Measurements from ENCODE around the gene TEKT1. TPM values are rescaled to one million over a fixed set of nuclear protein-coding genes. Genes with fewer than 3 reads are reported as not detected.
A peak's percentile ranks its signal among the peaks of the same experiment; 100 is the strongest.

Gene TEKT1
- total RNA-seq, 1 experiment from 2014 or later, result not detected

DNA sequence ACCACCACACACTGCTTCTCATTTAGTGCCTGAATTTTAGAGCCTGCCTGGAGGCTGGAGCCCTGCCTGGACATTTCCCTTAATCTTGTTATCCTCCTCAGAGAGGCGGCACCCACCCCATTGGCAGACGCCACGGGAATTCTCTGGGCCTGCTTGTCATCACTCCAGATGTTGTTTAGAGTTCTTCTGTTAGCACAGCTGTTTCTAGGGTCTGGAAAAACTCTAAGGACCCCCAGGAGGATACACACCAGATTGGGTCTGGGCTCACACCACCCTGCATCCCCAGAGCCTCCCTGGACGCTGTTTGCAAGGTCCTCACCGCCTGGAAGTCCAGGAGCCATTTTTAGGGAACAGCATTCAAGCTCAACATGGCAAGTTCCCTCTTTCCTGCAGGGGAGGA lies 76.2 kb downstream of the TEKT1 start:
- Histone ChIP-seq H3K9me2 (replicated peaks; ENCODE audit: low read length) (no peaks in the 10 kb centered on the region), H3K27ac (ENCODE audit: low read length) (no peak overlapping the region), H3K9me3 (ENCODE audit: low read length) (no peaks in the 10 kb centered on the region), H3K4me1 (ENCODE audit: insufficient read depth, low read length) (peaks cover 21% of the 10 kb centered on the region), H3K27me3 (ENCODE audit: low read length) (no peaks in the 10 kb centered on the region), H3F3A (ENCODE audit: low read length, unreplicated experiment) (no peaks in the 10 kb centered on the region), H3K4me3 (ENCODE audit: low read length) (no peak overlapping the region), H3K79me2 (ENCODE audit: low read length) (no peaks in the 10 kb centered on the region), H3K36me3 (ENCODE audit: low read depth, low read length) (no peaks in the 10 kb centered on the region), H2AFZ (ENCODE audit: low read length) (no peak overlapping the region), H3K4me2 (ENCODE audit: low read length) (no peak overlapping the region), H4K20me1 (ENCODE audit: low read length) (no peaks in the 10 kb centered on the region), H3K9ac (ENCODE audit: low read length) (no peak overlapping the region)
- BruUV-seq (replicated peaks), result no TSS peak
- intact Hi-C loops (cut with micrococcal nuclease), result no loop called here
- ChIA-PET POLR2A (ENCODE audit: unreplicated experiment) (no interaction called here), CTCF (no interaction called here)
- ATAC-seq, result no peak
- no peak for TF ChIP-seq EZH2 (IDR thresholded peaks at IDR 0.05; ENCODE audit: low read length, unreplicated experiment)
- no peak for TF ChIP-seq EZH2phosphoT487 (IDR thresholded peaks at IDR 0.05; ENCODE audit: borderline replicate concordance, low read length)
- TF ChIP-seq, protein P1, sequence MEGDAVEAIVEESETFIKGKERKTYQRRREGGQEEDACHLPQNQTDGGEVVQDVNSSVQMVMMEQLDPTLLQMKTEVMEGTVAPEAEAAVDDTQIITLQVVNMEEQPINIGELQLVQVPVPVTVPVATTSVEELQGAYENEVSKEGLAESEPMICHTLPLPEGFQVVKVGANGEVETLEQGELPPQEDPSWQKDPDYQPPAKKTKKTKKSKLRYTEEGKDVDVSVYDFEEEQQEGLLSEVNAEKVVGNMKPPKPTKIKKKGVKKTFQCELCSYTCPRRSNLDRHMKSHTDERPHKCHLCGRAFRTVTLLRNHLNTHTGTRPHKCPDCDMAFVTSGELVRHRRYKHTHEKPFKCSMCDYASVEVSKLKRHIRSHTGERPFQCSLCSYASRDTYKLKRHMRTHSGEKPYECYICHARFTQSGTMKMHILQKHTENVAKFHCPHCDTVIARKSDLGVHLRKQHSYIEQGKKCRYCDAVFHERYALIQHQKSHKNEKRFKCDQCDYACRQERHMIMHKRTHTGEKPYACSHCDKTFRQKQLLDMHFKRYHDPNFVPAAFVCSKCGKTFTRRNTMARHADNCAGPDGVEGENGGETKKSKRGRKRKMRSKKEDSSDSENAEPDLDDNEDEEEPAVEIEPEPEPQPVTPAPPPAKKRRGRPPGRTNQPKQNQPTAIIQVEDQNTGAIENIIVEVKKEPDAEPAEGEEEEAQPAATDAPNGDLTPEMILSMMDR (conservative IDR thresholded peaks at IDR 0.05; ENCODE audit: low read depth, low read length), result no peak
- DNase-seq, result no peak

- no peak for TF ChIP-seq EZH2 (IDR thresholded peaks at IDR 0.05; ENCODE audit: low read length, unreplicated experiment)
- no peak for TF ChIP-seq EZH2phosphoT487 (IDR thresholded peaks at IDR 0.05; ENCODE audit: borderline replicate concordance, low read length)
- TF ChIP-seq, protein P1 (conservative IDR thresholded peaks at IDR 0.05; ENCODE audit: low read depth, low read length), result no peak
- peak overlapping the region; percentile 80 for H3K27ac ChIP-seq (ENCODE audit: low read length)
- no peaks in the 10 kb centered on the region for H3K9me2 ChIP-seq (replicated peaks; ENCODE audit: low read length)
- no peak overlapping the region for H3K4me3 ChIP-seq (ENCODE audit: low read length)
- no TSS peak for BruUV-seq (replicated peaks)
- H3K36me3 ChIP-seq (ENCODE audit: low read depth, low read length), result no peaks in the 10 kb centered on the region
- CTCF ChIA-PET, result no interaction called here
- no peaks in the 10 kb centered on the region for H3K27me3 ChIP-seq (ENCODE audit: low read length)
- no peak overlapping the region for H2AFZ ChIP-seq (ENCODE audit: low read length)
- H4K20me1 ChIP-seq (ENCODE audit: low read length), result no peaks in the 10 kb centered on the region
- H3K79me2 ChIP-seq (ENCODE audit: low read length), result no peaks in the 10 kb centered on the region
- DNase-seq, result no peak
- no peak overlapping the region; the same call in 1 of the 2 replicates for H3K9ac ChIP-seq (ENCODE audit: low read length)
- peaks cover 21% of the 10 kb centered on the region for H3K4me1 ChIP-seq (ENCODE audit: insufficient read depth, low read length)
- no peak for ATAC-seq
- POLR2A ChIA-PET (ENCODE audit: unreplicated experiment), result no interaction called here
- no peaks in the 10 kb centered on the region for H3F3A ChIP-seq (ENCODE audit: low read length, unreplicated experiment)
- no peak overlapping the region for H3K4me2 ChIP-seq (ENCODE audit: low read length)
- H3K9me3 ChIP-seq (ENCODE audit: low read length), result no peaks in the 10 kb centered on the region
- intact Hi-C loops (cut with micrococcal nuclease), result no loop called here
These were observed 78.0 kb downstream of the TEKT1 start for GRCh38 chr17:6753546-6753945.

DNA sequence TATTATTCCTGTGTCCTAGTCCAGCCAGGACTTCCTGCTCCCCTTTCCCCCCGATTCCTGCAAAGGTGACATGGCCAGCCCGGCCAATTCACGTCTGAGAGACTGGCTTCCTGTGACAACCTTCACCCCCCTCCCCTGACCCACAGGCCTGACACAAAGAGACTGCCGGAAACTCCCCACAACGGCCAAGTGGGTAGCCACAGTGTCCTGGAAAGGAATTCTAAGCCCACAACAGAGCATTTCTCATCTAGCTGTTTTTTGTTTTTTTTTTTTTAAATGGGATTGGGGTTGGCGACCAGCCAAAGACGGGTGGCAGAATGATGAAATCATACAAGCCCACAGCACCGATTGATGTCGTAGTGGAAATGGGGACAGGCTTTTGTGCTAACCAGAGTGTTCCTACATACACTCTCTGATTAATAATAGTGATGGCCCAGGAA lies 78.5 kb downstream of the TEKT1 start:
- Histone ChIP-seq H3K9me3 (ENCODE audit: low read length) (no peaks in the 10 kb centered on the region), H3K27ac (ENCODE audit: low read length) (peak overlapping the region; percentile 80), H2AFZ (ENCODE audit: low read length) (peak overlapping the region; percentile 52), H3K9ac (ENCODE audit: low read length) (peak overlapping the region; percentile 32; the same call in 1 of the 2 replicates), H3K9me2 (replicated peaks; ENCODE audit: low read length) (no peaks in the 10 kb centered on the region), H3K4me2 (ENCODE audit: low read length) (peak overlapping the region; percentile 52), H4K20me1 (ENCODE audit: low read length) (no peaks in the 10 kb centered on the region), H3K4me3 (ENCODE audit: low read length) (no peak overlapping the region), H3K79me2 (ENCODE audit: low read length) (no peaks in the 10 kb centered on the region), H3K36me3 (ENCODE audit: low read depth, low read length) (no peaks in the 10 kb centered on the region), H3K4me1 (ENCODE audit: insufficient read depth, low read length) (peaks cover 21% of the 10 kb centered on the region), H3F3A (ENCODE audit: low read length, unreplicated experiment) (no peaks in the 10 kb centered on the region), H3K27me3 (ENCODE audit: low read length) (no peaks in the 10 kb centered on the region)
- intact Hi-C loops (cut with micrococcal nuclease), result no loop called here
- POLR2A ChIA-PET (ENCODE audit: unreplicated experiment), result no interaction called here
- TF ChIP-seq, protein P1 (conservative IDR thresholded peaks at IDR 0.05; ENCODE audit: low read depth, low read length), result no peak
- no peak for TF ChIP-seq EZH2 (IDR thresholded peaks at IDR 0.05; ENCODE audit: low read length, unreplicated experiment)
- no peak for TF ChIP-seq EZH2phosphoT487 (IDR thresholded peaks at IDR 0.05; ENCODE audit: borderline replicate concordance, low read length)
- no TSS peak for BruUV-seq (replicated peaks)
- CTCF ChIA-PET, result no interaction called here
- peak; percentile 75 for ATAC-seq
- DNase-seq, result peak; percentile 44
